B cell (primary cell): Measurements from ENCODE around the gene GPBP1L1.

Experiments
- CTCF ChIP-seq: fragments of 200-600 bp; IDR thresholded peaks from one replicate; pipeline ENCODE4 v1.8.0; 2022; ENCODE audit warnings: antibody characterized with exemption, mild to moderate bottlenecking
- EZH2 ChIP-seq: IDR thresholded peaks from 2 replicates; pipeline ENCODE4 v1.6.1; 2012; ENCODE audit warnings: borderline replicate concordance, low read depth, mild to moderate bottlenecking, moderate library complexity, low read length; ENCODE audit not compliant: insufficient read depth, poor library complexity, severe bottlenecking

GRCh38 chr1:45687014-45687753 lies 851 bp upstream of the GPBP1L1 start:
- TF ChIP-seq EZH2, result no peak
- TF ChIP-seq CTCF, result no peak
